Measurements from ENCODE around the gene FHIP1A.

FHIP1A gene

DNA sequence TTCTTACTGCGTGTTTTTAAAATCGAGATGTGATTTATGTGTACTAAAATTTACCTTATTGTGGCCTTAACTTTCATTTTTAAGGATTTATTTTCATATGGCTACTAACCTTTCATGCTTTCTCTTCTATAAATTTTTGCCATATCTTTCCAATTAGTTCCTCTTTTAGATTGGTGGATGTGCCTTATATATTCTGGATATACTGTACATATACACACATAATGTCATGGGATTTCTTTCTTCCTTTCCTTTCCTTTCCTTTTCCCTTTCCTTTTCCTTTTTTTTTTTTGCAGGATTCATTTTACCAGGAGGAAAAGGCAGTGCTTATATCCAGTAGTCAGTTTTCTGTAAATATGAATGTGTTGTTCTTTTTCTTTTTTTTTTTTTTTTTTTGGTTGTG lies 37.2 kb downstream of the FHIP1A start:
- Histone ChIP-seq H4K91ac (ENCODE audit: low read length) (no peak overlapping the region), H3K18ac (ENCODE audit: low read depth in 1 of 2, low read length in 2 of 2) (no peak overlapping the region), H2BK5ac (ENCODE audit: low read depth, low read length, poor library complexity, severe bottlenecking) (no peak overlapping the region), H2AK5ac (ENCODE audit: low read length, severe bottlenecking) (no peak overlapping the region), H2AFZ (ENCODE audit: low read depth, low read length) (no peak overlapping the region), H3K27ac (ENCODE audit: low read length, poor library complexity, severe bottlenecking) (no peak overlapping the region), H3K27me3 (ENCODE audit: control insufficient read depth in 1 of 2, insufficient read depth in 1 of 2, low read length in 2 of 2) (peaks cover 0 to 10% of the 10 kb centered on the region in 2 experiments), H3K9ac (ENCODE audit: low read length) (no peak overlapping the region), H3K14ac (ENCODE audit: low read length in 2 of 2) (no peak overlapping the region), H3K36me3 (ENCODE audit: control insufficient read depth in 1 of 2, insufficient read depth in 2 of 2, low read depth in 1 of 2, low read length in 2 of 2) (no peaks in the 10 kb centered on the region), H2BK120ac (ENCODE audit: low read depth, low read length) (no peak overlapping the region), H3K4me3 (ENCODE audit: insufficient read depth in 1 of 2, low read depth in 1 of 2, low read length in 2 of 2) (no peak overlapping the region), H2BK12ac (ENCODE audit: low read length in 2 of 2) (no peak overlapping the region), H4K8ac (ENCODE audit: low read length) (no peak overlapping the region), H3K4ac (ENCODE audit: low read depth in 1 of 2, low read length in 2 of 2) (no peak overlapping the region), H3K4me1 (ENCODE audit: control insufficient read depth, insufficient read depth, low read depth, low read length) (no peaks in the 10 kb centered on the region), H3K23ac (ENCODE audit: low read length in 2 of 2) (no peak overlapping the region), H3K9me3 (ENCODE audit: control insufficient read depth, low read length) (no peaks in the 10 kb centered on the region), H3K4me2 (ENCODE audit: low read length, poor library complexity, severe bottlenecking) (no peak overlapping the region), H3K79me1 (replicated peaks; ENCODE audit: low read length, poor library complexity, severe bottlenecking) (peaks cover 5% of the 10 kb centered on the region), H2BK15ac (ENCODE audit: low read depth, poor library complexity, severe bottlenecking) (no peak overlapping the region)
- DNase-seq, result no peak
- no CpG with 5 or more reads among the region's 2 CpGs for WGBS

GRCh38 chr4:151454513-151454912 lies 45.5 kb downstream of the FHIP1A start:
- no peak overlapping the region for H3K14ac ChIP-seq (ENCODE audit: low read length in 2 of 2)
- H2AFZ ChIP-seq (ENCODE audit: low read depth, low read length), result no peak overlapping the region
- WGBS, result 92% methylated on average over 5 of the region's 5 CpGs

DNA sequence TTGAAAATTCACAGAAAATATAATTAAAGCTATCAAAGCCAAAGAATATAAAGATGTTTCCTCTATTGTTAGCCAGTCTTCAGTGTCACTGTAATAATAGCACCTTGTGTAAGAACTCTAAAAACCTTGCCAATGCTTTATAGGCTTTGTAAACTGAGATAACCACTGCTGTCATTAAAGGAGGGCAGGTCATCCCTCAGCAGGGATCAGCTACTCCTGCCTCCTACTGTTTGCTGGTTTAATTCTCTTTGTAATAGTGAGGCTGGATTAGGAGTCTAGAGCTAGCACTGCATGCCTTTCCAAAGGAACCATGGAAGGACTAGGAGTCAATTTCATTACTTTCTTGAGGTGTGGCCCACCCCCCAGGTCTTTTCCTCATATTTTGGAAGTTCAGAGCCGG lies 46.2 kb downstream of the FHIP1A start:
- H3K79me1 ChIP-seq (replicated peaks; ENCODE audit: low read length, poor library complexity, severe bottlenecking), result peaks cover 3% of the 10 kb centered on the region
- no peak for DNase-seq

More at GRCh38 chr4:151454513-151454912, 45.5 kb downstream of the FHIP1A start:
- no peak overlapping the region for H4K91ac ChIP-seq (ENCODE audit: low read length)
- no peak overlapping the region for H2BK15ac ChIP-seq (ENCODE audit: low read depth, poor library complexity, severe bottlenecking)
- no peak overlapping the region for H3K18ac ChIP-seq (ENCODE audit: low read depth in 1 of 2, low read length in 2 of 2)
- no peak overlapping the region for H2AK5ac ChIP-seq (ENCODE audit: low read length, severe bottlenecking)
- no peak overlapping the region for H2BK12ac ChIP-seq (ENCODE audit: low read length in 2 of 2)
- H3K27me3 ChIP-seq (ENCODE audit: control insufficient read depth in 1 of 2, insufficient read depth in 1 of 2, low read length in 2 of 2), result no peaks in the 10 kb centered on the region
- H3K4me3 ChIP-seq (ENCODE audit: insufficient read depth in 1 of 2, low read depth in 1 of 2, low read length in 2 of 2), result no peak overlapping the region
- no peak overlapping the region for H3K4ac ChIP-seq (ENCODE audit: low read depth in 1 of 2, low read length in 2 of 2)
- H3K4me2 ChIP-seq (ENCODE audit: low read length, poor library complexity, severe bottlenecking), result no peak overlapping the region
- H3K9me3 ChIP-seq (ENCODE audit: control insufficient read depth, low read length), result no peaks in the 10 kb centered on the region
- no peak overlapping the region for H3K27ac ChIP-seq (ENCODE audit: low read length, poor library complexity, severe bottlenecking)
- no peaks in the 10 kb centered on the region for H3K36me3 ChIP-seq (ENCODE audit: control insufficient read depth in 1 of 2, insufficient read depth in 2 of 2, low read depth in 1 of 2, low read length in 2 of 2)
- no peak overlapping the region for H3K23ac ChIP-seq (ENCODE audit: low read length in 2 of 2)
- H2BK120ac ChIP-seq (ENCODE audit: low read depth, low read length), result no peak overlapping the region
- no peak overlapping the region for H4K8ac ChIP-seq (ENCODE audit: low read length)
- H3K4me1 ChIP-seq (ENCODE audit: control insufficient read depth, insufficient read depth, low read depth, low read length), result no peaks in the 10 kb centered on the region
- no peak overlapping the region for H3K9ac ChIP-seq (ENCODE audit: low read length)
- H2BK5ac ChIP-seq (ENCODE audit: low read depth, low read length, poor library complexity, severe bottlenecking), result no peak overlapping the region
- DNase-seq, result no peak
- H3K79me1 ChIP-seq (replicated peaks; ENCODE audit: low read length, poor library complexity, severe bottlenecking), result peaks cover 3% of the 10 kb centered on the region

DNA sequence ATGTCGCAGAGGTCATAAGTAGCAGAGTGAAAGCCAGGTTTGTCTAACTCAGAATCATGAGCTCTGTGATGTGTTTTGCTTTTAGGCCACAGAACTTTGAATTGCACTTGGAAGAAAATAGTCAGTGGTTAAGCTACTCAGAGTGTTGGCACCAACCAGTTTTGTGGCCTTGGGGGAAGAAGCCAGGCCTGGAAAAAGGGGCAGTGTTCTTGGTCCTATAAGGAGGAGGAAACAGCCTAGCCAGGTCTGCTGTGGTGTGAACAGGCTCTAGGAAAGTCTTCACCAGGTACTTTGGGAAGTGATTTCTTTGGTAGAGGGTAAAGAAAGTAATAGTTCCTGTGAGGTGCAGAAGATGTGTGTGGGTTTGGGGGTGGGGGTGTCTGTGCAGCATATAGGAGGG lies 49.2 kb downstream of the FHIP1A start:
- no peak overlapping the region for H2BK15ac ChIP-seq (ENCODE audit: low read depth, poor library complexity, severe bottlenecking)
- peaks cover 3% of the 10 kb centered on the region for H3K79me1 ChIP-seq (replicated peaks; ENCODE audit: low read length, poor library complexity, severe bottlenecking)
- H2BK12ac ChIP-seq (ENCODE audit: low read length in 2 of 2), result no peak overlapping the region
- no peak overlapping the region for H3K14ac ChIP-seq (ENCODE audit: low read length in 2 of 2)
- no peak overlapping the region for H2AFZ ChIP-seq (ENCODE audit: low read depth, low read length)
- no peak for DNase-seq
- no peaks in the 10 kb centered on the region for H3K9me3 ChIP-seq (ENCODE audit: control insufficient read depth, low read length)
- H4K8ac ChIP-seq (ENCODE audit: low read length), result no peak overlapping the region
- no peaks in the 10 kb centered on the region for H3K36me3 ChIP-seq (ENCODE audit: control insufficient read depth in 1 of 2, insufficient read depth in 2 of 2, low read depth in 1 of 2, low read length in 2 of 2)
- no peak overlapping the region for H3K4ac ChIP-seq (ENCODE audit: low read depth in 1 of 2, low read length in 2 of 2)
- H3K23ac ChIP-seq (ENCODE audit: low read length in 2 of 2), result no peak overlapping the region
- no peak overlapping the region for H3K4me3 ChIP-seq (ENCODE audit: insufficient read depth in 1 of 2, low read depth in 1 of 2, low read length in 2 of 2)
- H3K4me2 ChIP-seq (ENCODE audit: low read length, poor library complexity, severe bottlenecking), result no peak overlapping the region
- no peak overlapping the region for H2BK5ac ChIP-seq (ENCODE audit: low read depth, low read length, poor library complexity, severe bottlenecking)
- H3K27me3 ChIP-seq (ENCODE audit: control insufficient read depth in 1 of 2, insufficient read depth in 1 of 2, low read length in 2 of 2), result no peaks in the 10 kb centered on the region
- no peak overlapping the region for H4K91ac ChIP-seq (ENCODE audit: low read length)
- H3K4me1 ChIP-seq (ENCODE audit: control insufficient read depth, insufficient read depth, low read depth, low read length), result no peaks in the 10 kb centered on the region
- H2AK5ac ChIP-seq (ENCODE audit: low read length, severe bottlenecking), result no peak overlapping the region
- no peak overlapping the region for H3K27ac ChIP-seq (ENCODE audit: low read length, poor library complexity, severe bottlenecking)
- H3K9ac ChIP-seq (ENCODE audit: low read length), result no peak overlapping the region
- H2BK120ac ChIP-seq (ENCODE audit: low read depth, low read length), result no peak overlapping the region
- H3K18ac ChIP-seq (ENCODE audit: low read depth in 1 of 2, low read length in 2 of 2), result no peak overlapping the region
- whole genome bisulfite sequencing, result 98% methylated on average over 1 of the region's 1 CpG

More for the DNA sequence above, 46.2 kb downstream of the FHIP1A start:
- H3K23ac ChIP-seq (ENCODE audit: low read length in 2 of 2), result no peak overlapping the region
- no peak overlapping the region for H2BK12ac ChIP-seq (ENCODE audit: low read length in 2 of 2)
- no peak overlapping the region for H2BK15ac ChIP-seq (ENCODE audit: low read depth, poor library complexity, severe bottlenecking)
- no peak overlapping the region for H3K14ac ChIP-seq (ENCODE audit: low read length in 2 of 2)
- H3K27me3 ChIP-seq (ENCODE audit: control insufficient read depth in 1 of 2, insufficient read depth in 1 of 2, low read length in 2 of 2), result no peaks in the 10 kb centered on the region
- no peak overlapping the region for H2AFZ ChIP-seq (ENCODE audit: low read depth, low read length)
- no peak overlapping the region for H3K4me2 ChIP-seq (ENCODE audit: low read length, poor library complexity, severe bottlenecking)
- H4K8ac ChIP-seq (ENCODE audit: low read length), result no peak overlapping the region
- 88% methylated on average over 1 of the region's 1 CpG for WGBS
- no peak overlapping the region for H3K18ac ChIP-seq (ENCODE audit: low read depth in 1 of 2, low read length in 2 of 2)
- no peaks in the 10 kb centered on the region for H3K4me1 ChIP-seq (ENCODE audit: control insufficient read depth, insufficient read depth, low read depth, low read length)
- H2AK5ac ChIP-seq (ENCODE audit: low read length, severe bottlenecking), result no peak overlapping the region
- H3K4me3 ChIP-seq (ENCODE audit: insufficient read depth in 1 of 2, low read depth in 1 of 2, low read length in 2 of 2), result no peak overlapping the region
- H2BK5ac ChIP-seq (ENCODE audit: low read depth, low read length, poor library complexity, severe bottlenecking), result no peak overlapping the region
- no peak overlapping the region for H4K91ac ChIP-seq (ENCODE audit: low read length)
- no peak overlapping the region for H3K9ac ChIP-seq (ENCODE audit: low read length)
- no peak overlapping the region for H3K4ac ChIP-seq (ENCODE audit: low read depth in 1 of 2, low read length in 2 of 2)
- H2BK120ac ChIP-seq (ENCODE audit: low read depth, low read length), result no peak overlapping the region
- no peak overlapping the region for H3K27ac ChIP-seq (ENCODE audit: low read length, poor library complexity, severe bottlenecking)
- H3K36me3 ChIP-seq (ENCODE audit: control insufficient read depth in 1 of 2, insufficient read depth in 2 of 2, low read depth in 1 of 2, low read length in 2 of 2), result no peaks in the 10 kb centered on the region
- H3K9me3 ChIP-seq (ENCODE audit: control insufficient read depth, low read length), result no peaks in the 10 kb centered on the region
